Adipocyte (in vitro differentiated cells): ENCODE results near the gene AP3D1.

Experiments used
- DNase-seq: peaks from one replicate; pipeline ENCODE4 v3.0.0-alpha.2; 2015; ENCODE audit warnings: low read depth
- H3K27me3 ChIP-seq: replicated peaks from 2 replicates; pipeline ENCODE4 v1.7.0; 2013; ENCODE audit warnings: mild to moderate bottlenecking, low read length, moderate library complexity; ENCODE audit not compliant: control insufficient read depth, insufficient read depth
- H3K36me3 ChIP-seq: 2 replicates; pipeline ENCODE4 v1.7.0; 2013; ENCODE audit warnings: low read length, mild to moderate bottlenecking, moderate library complexity; ENCODE audit not compliant: control insufficient read depth, insufficient read depth, severe bottlenecking
- H3K4me1 ChIP-seq: 2 replicates; pipeline ENCODE4 v1.7.0; 2013; ENCODE audit warnings: mild to moderate bottlenecking, low read length, moderate library complexity; ENCODE audit not compliant: control insufficient read depth, insufficient read depth
- H3K4me3 ChIP-seq: 2 replicates; pipeline ENCODE4 v1.7.0; 2013; ENCODE audit warnings: mild to moderate bottlenecking, low read length, moderate library complexity
- H3K9ac ChIP-seq: 2 replicates; pipeline ENCODE4 v1.7.0; 2013; ENCODE audit warnings: mild to moderate bottlenecking, low read length, moderate library complexity
- H3K9me3 ChIP-seq: 2 replicates; pipeline ENCODE4 v1.7.0; 2013; ENCODE audit warnings: mild to moderate bottlenecking, low read length, moderate library complexity; ENCODE audit not compliant: control insufficient read depth

The AP3D1 gene

GRCh38 chr19:2145831-2146241, 5.5 kb downstream of the AP3D1 start:
- no peak overlapping the region for H3K4me3 ChIP-seq
- H3K36me3 ChIP-seq, result peaks cover 7% of the 10 kb centered on the region
- no peaks in the 10 kb centered on the region for H3K27me3 ChIP-seq
- DNase-seq, result no peak
- no peak overlapping the region for H3K9ac ChIP-seq
- no peaks in the 10 kb centered on the region for H3K9me3 ChIP-seq
- peaks cover 26% of the 10 kb centered on the region for H3K4me1 ChIP-seq

- H3K9me3 ChIP-seq, result no peaks in the 10 kb centered on the region
- H3K36me3 ChIP-seq, result peaks cover 10% of the 10 kb centered on the region
- DNase-seq, result no peak
Observed at GRCh38 chr19:2144190-2144589, 7.2 kb downstream of the AP3D1 start.

GRCh38 chr19:2142173-2142829, 9.1 kb downstream of the AP3D1 start:
- Histone ChIP-seq H3K4me1 (peaks cover 4% of the 10 kb centered on the region), H3K27me3 (no peaks in the 10 kb centered on the region), H3K9me3 (no peaks in the 10 kb centered on the region), H3K4me3 (no peak overlapping the region), H3K36me3 (peaks cover 22% of the 10 kb centered on the region), H3K9ac (no peak overlapping the region)
- no peak for DNase-seq

More at GRCh38 chr19:2144190-2144589, 7.2 kb downstream of the AP3D1 start:
- Histone ChIP-seq H3K9ac (no peak overlapping the region), H3K27me3 (no peaks in the 10 kb centered on the region), H3K4me3 (no peak overlapping the region), H3K4me1 (peaks cover 12% of the 10 kb centered on the region)

GRCh38 chr19:2140138-2140569, 11.2 kb downstream of the AP3D1 start:
- no peak overlapping the region for H3K9ac ChIP-seq
- no peak overlapping the region for H3K4me3 ChIP-seq
- no peaks in the 10 kb centered on the region for H3K9me3 ChIP-seq
- no peaks in the 10 kb centered on the region for H3K4me1 ChIP-seq
- no peaks in the 10 kb centered on the region for H3K27me3 ChIP-seq
- DNase-seq, result no peak
- H3K36me3 ChIP-seq, result peaks cover 36% of the 10 kb centered on the region

- DNase-seq, result no peak
- H3K4me3 ChIP-seq, result no peak overlapping the region
- H3K9ac ChIP-seq, result no peak overlapping the region
- H3K27me3 ChIP-seq, result no peaks in the 10 kb centered on the region
- H3K4me1 ChIP-seq, result no peaks in the 10 kb centered on the region
- no peaks in the 10 kb centered on the region for H3K9me3 ChIP-seq
- peaks cover 32% of the 10 kb centered on the region for H3K36me3 ChIP-seq
Observed at GRCh38 chr19:2139385-2140137, 11.8 kb downstream of the AP3D1 start.

- peaks cover 4% of the 10 kb centered on the region for H3K4me1 ChIP-seq
- H3K4me3 ChIP-seq, result no peak overlapping the region
- DNase-seq, result no peak
- H3K9ac ChIP-seq, result no peak overlapping the region
- H3K27me3 ChIP-seq, result no peaks in the 10 kb centered on the region
- H3K9me3 ChIP-seq, result no peaks in the 10 kb centered on the region
- H3K36me3 ChIP-seq, result peaks cover 32% of the 10 kb centered on the region
Observed at GRCh38 chr19:2138061-2138728, 13.2 kb downstream of the AP3D1 start.

GRCh38 chr19:2136796-2137195, 14.6 kb downstream of the AP3D1 start:
- Histone ChIP-seq H3K4me3 (no peak overlapping the region), H3K9ac (no peak overlapping the region), H3K36me3 (peaks cover 40% of the 10 kb centered on the region), H3K9me3 (no peaks in the 10 kb centered on the region), H3K4me1 (peaks cover 17% of the 10 kb centered on the region), H3K27me3 (no peaks in the 10 kb centered on the region)
- no peak for DNase-seq

GRCh38 chr19:2135474-2136402, 15.6 kb downstream of the AP3D1 start:
- Histone ChIP-seq H3K9me3 (no peaks in the 10 kb centered on the region), H3K4me3 (no peak overlapping the region), H3K4me1 (peaks cover 18% of the 10 kb centered on the region), H3K27me3 (no peaks in the 10 kb centered on the region), H3K36me3 (peaks cover 48% of the 10 kb centered on the region), H3K9ac (no peak overlapping the region)
- no peak for DNase-seq

- Histone ChIP-seq H3K9ac (peak overlapping the region; percentile 64), H3K4me3 (peak overlapping the region; percentile 49), H3K36me3 (peaks cover 57% of the 10 kb centered on the region), H3K9me3 (no peaks in the 10 kb centered on the region), H3K4me1 (peaks cover 18% of the 10 kb centered on the region), H3K27me3 (no peaks in the 10 kb centered on the region)
- DNase-seq, result no peak
Observed at GRCh38 chr19:2132731-2133490, 18.5 kb downstream of the AP3D1 start.

GRCh38 chr19:2132191-2132590, 19.2 kb downstream of the AP3D1 start:
- Histone ChIP-seq H3K27me3 (no peaks in the 10 kb centered on the region), H3K4me1 (peaks cover 18% of the 10 kb centered on the region), H3K9ac (peak overlapping the region; percentile 58), H3K36me3 (peaks cover 58% of the 10 kb centered on the region), H3K4me3 (peak overlapping the region; percentile 49), H3K9me3 (no peaks in the 10 kb centered on the region)
- no peak for DNase-seq
